GM12878 (cell line): ENCODE results near the gene EBI3. TPM values are rescaled to one million over a fixed set of nuclear protein-coding genes. Genes with fewer than 3 reads are reported as not detected.

Source experiments
- CHD4 ChIP-seq: fragments of 200-600 bp; sonication (generic); IDR thresholded peaks from 2 replicates; pipeline ENCODE4 v1.6.1; 2016; ENCODE audit warnings: mild to moderate bottlenecking
- EED ChIP-seq: sonication (generic); IDR thresholded peaks from 2 replicates; pipeline ENCODE4 v1.6.1; 2016; ENCODE audit warnings: antibody characterized with exemption, low read depth
- MXI1 ChIP-seq: fragments of 150-350 bp; IDR thresholded peaks from 2 replicates; pipeline ENCODE4 v1.6.1; 2011; ENCODE audit warnings: low read depth, mild to moderate bottlenecking, inconsistent platforms, low read length, improper control_type of control experiment
- NR2C1 ChIP-seq: fragments of 450-650 bp; IDR thresholded peaks from 2 replicates; pipeline ENCODE4 v1.6.1; 2017; ENCODE audit warnings: antibody characterized with exemption, mild to moderate bottlenecking, moderate library complexity
- POLR2A ChIP-seq: IDR thresholded peaks from 2 replicates; pipeline ENCODE4 v1.6.1; 2011; ENCODE audit warnings: low read depth, mild to moderate bottlenecking, low read length
- POLR2AphosphoS2 ChIP-seq: IDR thresholded peaks from 2 replicates; pipeline ENCODE4 v1.6.1; 2011; ENCODE audit warnings: low read depth, mild to moderate bottlenecking, low read length, improper control_type of control experiment, moderate library complexity
- POLR2AphosphoS5 ChIP-seq: IDR thresholded peaks from 2 replicates; pipeline ENCODE4 v1.6.1; 2011; ENCODE audit warnings: mild to moderate bottlenecking, low read length, inconsistent platforms
- TBL1XR1 ChIP-seq: IDR thresholded peaks from 2 replicates; pipeline ENCODE4 v1.6.1; 2012; ENCODE audit warnings: low read depth, low read length, improper control_type of control experiment
- polyA plus RNA-seq, 11 experiments: library from polyadenylated mRNA; depleted of rRNA in 4 of 11; unstranded in 6 of 11; stranded (reverse) in 5 of 11; fragments of >200 nt; fragmentation: Nextera tagmentation in 4 of 11; fragmentation: Illumina TruSeq in 1 of 11; extraction: Ambion mirVana in 4 of 11; extraction: Trizol in 1 of 11; gene quantifications; 1 replicate in 1 of 11; 2 replicates in 10 of 11; pipeline versions ENCODE4 v1.2.1 to v1.2.3, GENCODE V29; 2011 to 2016; ENCODE audit warnings: inconsistent platforms in 2 of 11, missing spikeins in 2 of 11, low read depth in 1 of 11
- total RNA-seq, 4 experiments: library from RNA; depleted of rRNA in 3 of 4; stranded (reverse); fragments of >200 nt in 3 of 4; fragmentation: Illumina TruSeq in 1 of 4; extraction: Trizol in 1 of 4; gene quantifications; 2 replicates each; pipeline versions ENCODE4 v1.2.1 to v1.2.3, GENCODE V29; 2013 to 2021
- TF ChIP-seq, protein P1 (sequence below): fragments of 450-650 bp; IDR thresholded peaks from 2 replicates; pipeline ENCODE4 v1.6.1; 2016; ENCODE audit warnings: mild to moderate bottlenecking
- TF ChIP-seq, protein P2 (sequence below): IDR thresholded peaks from 2 replicates; pipeline ENCODE4 v1.6.1; 2011; ENCODE audit warnings: low read depth, low read length, improper control_type of control experiment, borderline replicate concordance
- TF ChIP-seq, protein P3 (sequence below): fragments of 450-650 bp; IDR thresholded peaks from 2 replicates; pipeline ENCODE4 v1.6.1; 2017; ENCODE audit warnings: antibody characterized with exemption, mild to moderate bottlenecking, moderate library complexity

EBI3 gene
- total and polyA plus RNA-seq, 10 of the 15 experiments (the other 5 are each of a cell fraction or from before 2014, with no cell fraction given): 22.0 to 288 (median 186) TPM

DNA sequence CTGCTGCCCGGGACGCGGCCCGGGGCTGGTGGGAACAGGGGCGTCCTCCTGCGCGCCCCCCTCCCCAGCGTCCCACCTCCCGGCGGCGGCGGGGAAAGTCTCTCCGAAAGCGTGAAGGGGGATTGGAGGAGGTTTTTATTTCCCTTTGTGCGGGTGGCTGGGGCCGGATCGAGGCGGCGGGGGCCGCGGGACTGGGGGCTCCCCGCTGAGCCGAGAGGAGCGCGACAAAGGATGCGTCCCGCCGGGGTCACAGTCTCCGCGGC lies 49.9 kb downstream of the EBI3 start (continued):
- TF ChIP-seq POLR2AphosphoS5 (no peak), CHD4 (no peak), TBL1XR1 (no peak), EED (no peak), POLR2A (no peak), MXI1 (no peak), NR2C1 (no peak), POLR2AphosphoS2 (no peak)
- TF ChIP-seq, protein P1, sequence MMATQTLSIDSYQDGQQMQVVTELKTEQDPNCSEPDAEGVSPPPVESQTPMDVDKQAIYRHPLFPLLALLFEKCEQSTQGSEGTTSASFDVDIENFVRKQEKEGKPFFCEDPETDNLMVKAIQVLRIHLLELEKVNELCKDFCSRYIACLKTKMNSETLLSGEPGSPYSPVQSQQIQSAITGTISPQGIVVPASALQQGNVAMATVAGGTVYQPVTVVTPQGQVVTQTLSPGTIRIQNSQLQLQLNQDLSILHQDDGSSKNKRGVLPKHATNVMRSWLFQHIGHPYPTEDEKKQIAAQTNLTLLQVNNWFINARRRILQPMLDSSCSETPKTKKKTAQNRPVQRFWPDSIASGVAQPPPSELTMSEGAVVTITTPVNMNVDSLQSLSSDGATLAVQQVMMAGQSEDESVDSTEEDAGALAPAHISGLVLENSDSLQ: no peak
- TF ChIP-seq, protein P2, sequence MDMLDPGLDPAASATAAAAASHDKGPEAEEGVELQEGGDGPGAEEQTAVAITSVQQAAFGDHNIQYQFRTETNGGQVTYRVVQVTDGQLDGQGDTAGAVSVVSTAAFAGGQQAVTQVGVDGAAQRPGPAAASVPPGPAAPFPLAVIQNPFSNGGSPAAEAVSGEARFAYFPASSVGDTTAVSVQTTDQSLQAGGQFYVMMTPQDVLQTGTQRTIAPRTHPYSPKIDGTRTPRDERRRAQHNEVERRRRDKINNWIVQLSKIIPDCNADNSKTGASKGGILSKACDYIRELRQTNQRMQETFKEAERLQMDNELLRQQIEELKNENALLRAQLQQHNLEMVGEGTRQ: no peak
- TF ChIP-seq, protein P3, sequence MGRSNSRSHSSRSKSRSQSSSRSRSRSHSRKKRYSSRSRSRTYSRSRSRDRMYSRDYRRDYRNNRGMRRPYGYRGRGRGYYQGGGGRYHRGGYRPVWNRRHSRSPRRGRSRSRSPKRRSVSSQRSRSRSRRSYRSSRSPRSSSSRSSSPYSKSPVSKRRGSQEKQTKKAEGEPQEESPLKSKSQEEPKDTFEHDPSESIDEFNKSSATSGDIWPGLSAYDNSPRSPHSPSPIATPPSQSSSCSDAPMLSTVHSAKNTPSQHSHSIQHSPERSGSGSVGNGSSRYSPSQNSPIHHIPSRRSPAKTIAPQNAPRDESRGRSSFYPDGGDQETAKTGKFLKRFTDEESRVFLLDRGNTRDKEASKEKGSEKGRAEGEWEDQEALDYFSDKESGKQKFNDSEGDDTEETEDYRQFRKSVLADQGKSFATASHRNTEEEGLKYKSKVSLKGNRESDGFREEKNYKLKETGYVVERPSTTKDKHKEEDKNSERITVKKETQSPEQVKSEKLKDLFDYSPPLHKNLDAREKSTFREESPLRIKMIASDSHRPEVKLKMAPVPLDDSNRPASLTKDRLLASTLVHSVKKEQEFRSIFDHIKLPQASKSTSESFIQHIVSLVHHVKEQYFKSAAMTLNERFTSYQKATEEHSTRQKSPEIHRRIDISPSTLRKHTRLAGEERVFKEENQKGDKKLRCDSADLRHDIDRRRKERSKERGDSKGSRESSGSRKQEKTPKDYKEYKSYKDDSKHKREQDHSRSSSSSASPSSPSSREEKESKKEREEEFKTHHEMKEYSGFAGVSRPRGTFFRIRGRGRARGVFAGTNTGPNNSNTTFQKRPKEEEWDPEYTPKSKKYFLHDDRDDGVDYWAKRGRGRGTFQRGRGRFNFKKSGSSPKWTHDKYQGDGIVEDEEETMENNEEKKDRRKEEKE: no peak
